Osteocyte (in vitro differentiated cells): ENCODE results near the gene PTPRG. TPM values are rescaled to one million over a fixed set of nuclear protein-coding genes. Genes with fewer than 3 reads are reported as not detected.
A peak's percentile ranks its signal among the peaks of the same experiment; 100 is the strongest.

Experiments used
- DNase-seq: peaks from one replicate; pipeline ENCODE4 v3.0.0; 2021; ENCODE audit warnings: mixed read lengths; ENCODE audit not compliant: unreplicated experiment; ENCODE audit errors: extremely low spot score
- H3K27ac Mint-ChIP-seq: one replicate; pipeline ENCODE4 v1.8.0; 2021; ENCODE audit warnings: mild to moderate bottlenecking, mixed read lengths; ENCODE audit not compliant: unreplicated experiment
- H3K27me3 Mint-ChIP-seq: one replicate; pipeline ENCODE4 v1.8.0; 2021; ENCODE audit warnings: mixed read lengths; ENCODE audit not compliant: unreplicated experiment
- H3K36me3 Mint-ChIP-seq: one replicate; pipeline ENCODE4 v1.8.0; 2021; ENCODE audit warnings: mixed read lengths; ENCODE audit not compliant: unreplicated experiment
- H3K4me1 Mint-ChIP-seq: one replicate; pipeline ENCODE4 v1.8.0; 2021; ENCODE audit warnings: mixed read lengths; ENCODE audit not compliant: unreplicated experiment
- H3K4me3 Mint-ChIP-seq: one replicate; pipeline ENCODE4 v1.8.0; 2021; ENCODE audit warnings: mild to moderate bottlenecking, moderate library complexity, mixed read lengths; ENCODE audit not compliant: unreplicated experiment
- H3K9me3 Mint-ChIP-seq: one replicate; pipeline ENCODE4 v1.8.0; 2021; ENCODE audit warnings: mixed read lengths; ENCODE audit not compliant: unreplicated experiment
- CTCF ChIP-seq: fragments of 200-600 bp; sonication (generic); IDR thresholded peaks from 2 replicates; pipeline ENCODE4 v1.5.0; 2021; ENCODE audit warnings: antibody characterized with exemption, mild to moderate bottlenecking, moderate library complexity
- total RNA-seq: library from RNA; stranded (reverse); gene quantifications from 2 replicates; pipeline ENCODE4 v1.2.1, GENCODE V29; 2021

The PTPRG gene
- total RNA-seq, 1 donor from 2014 or later: 48.1 TPM

DNA sequence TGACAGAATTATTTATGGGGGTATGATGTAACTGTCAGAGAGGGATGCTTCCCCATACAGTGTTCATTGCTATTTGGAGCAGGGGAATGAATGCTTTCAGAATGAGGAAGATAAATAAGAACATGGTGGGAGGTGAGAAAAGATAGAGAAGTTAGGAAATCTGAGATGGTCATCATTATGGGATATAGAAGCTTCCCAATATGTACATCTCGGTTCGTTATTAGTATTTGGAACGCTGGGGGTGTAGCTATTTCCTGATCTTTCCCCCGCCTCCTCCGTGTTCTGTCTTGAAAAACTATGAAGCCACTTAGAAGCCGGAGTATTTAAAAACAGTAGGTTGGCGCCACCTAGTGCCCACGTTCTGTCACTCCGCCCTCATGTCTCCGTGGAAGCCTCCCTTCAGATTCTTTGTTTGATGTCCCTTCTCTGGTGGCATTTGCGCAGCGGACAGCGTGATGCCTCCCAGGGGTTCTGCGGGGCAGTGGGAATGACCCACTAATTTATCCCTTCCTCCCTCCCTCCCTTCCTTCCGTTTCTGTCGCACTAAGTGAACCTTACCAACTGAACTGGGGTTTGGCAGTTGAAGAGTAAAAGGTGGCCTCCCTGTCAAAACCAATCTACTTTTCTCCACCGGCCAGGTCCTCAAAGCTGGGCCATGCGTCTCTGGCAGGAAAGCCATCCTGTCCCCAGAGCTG lies 627.5 kb downstream of the PTPRG start:
- H3K4me1 Mint-ChIP-seq: peaks cover 9% of the 10 kb centered on the region
- H3K27me3 Mint-ChIP-seq: no peaks in the 10 kb centered on the region
- peak overlapping the region; percentile 34 for H3K4me3 Mint-ChIP-seq
- H3K27ac Mint-ChIP-seq: no peak overlapping the region
- TF ChIP-seq CTCF: peak; percentile 91
- peaks cover 6% of the 10 kb centered on the region for H3K36me3 Mint-ChIP-seq
- no peaks in the 10 kb centered on the region for H3K9me3 Mint-ChIP-seq
- DNase-seq: no peak

DNA sequence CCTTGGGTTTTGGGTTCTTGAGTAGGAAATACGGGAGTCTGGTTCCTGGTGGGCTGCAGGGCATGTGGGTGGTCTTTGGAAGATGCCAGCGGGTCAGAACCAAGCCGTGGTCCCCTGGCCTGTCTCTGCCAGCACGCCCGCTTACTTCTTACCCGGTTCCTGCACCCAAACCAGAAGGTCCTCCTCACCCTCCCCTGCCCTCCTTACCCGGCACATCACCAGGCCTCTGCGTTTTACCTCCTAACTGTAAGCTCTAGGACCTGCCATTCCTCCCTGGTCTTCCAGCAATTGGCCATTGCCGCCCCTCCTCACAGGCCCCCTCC lies 628.0 kb downstream of the PTPRG start:
- Mint-ChIP-seq H3K27ac (no peak overlapping the region), H3K9me3 (no peaks in the 10 kb centered on the region), H3K36me3 (peaks cover 6% of the 10 kb centered on the region), H3K4me3 (no peak overlapping the region), H3K4me1 (peaks cover 9% of the 10 kb centered on the region), H3K27me3 (no peaks in the 10 kb centered on the region)
- no peak for TF ChIP-seq CTCF
- DNase-seq: no peak

DNA sequence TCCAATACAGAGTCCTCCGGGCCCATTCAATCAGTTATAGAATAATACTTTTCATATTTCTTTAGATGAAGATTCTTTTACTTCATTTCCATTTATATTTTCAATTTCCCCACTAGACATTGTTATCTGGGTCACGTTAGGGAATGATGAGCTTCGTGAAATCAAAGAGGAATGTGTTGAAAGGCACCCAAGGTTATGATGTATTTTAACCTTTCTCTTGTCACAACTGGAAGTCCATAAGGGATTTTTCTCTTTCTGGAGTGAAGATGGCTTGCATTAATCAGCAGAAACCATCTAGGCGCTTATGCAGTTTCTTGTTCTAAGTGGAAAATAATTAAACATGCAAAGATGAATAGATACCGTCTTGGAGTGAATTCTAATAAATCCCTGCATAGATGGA lies 631.5 kb downstream of the PTPRG start:
- H3K27me3 Mint-ChIP-seq: no peaks in the 10 kb centered on the region
- H3K4me1 Mint-ChIP-seq: peaks cover 9% of the 10 kb centered on the region
- no peak overlapping the region for H3K27ac Mint-ChIP-seq
- no peaks in the 10 kb centered on the region for H3K9me3 Mint-ChIP-seq
- H3K36me3 Mint-ChIP-seq: peaks cover 5% of the 10 kb centered on the region
- no peak for TF ChIP-seq CTCF
- no peak overlapping the region for H3K4me3 Mint-ChIP-seq
- DNase-seq: no peak

- H3K27ac Mint-ChIP-seq: no peak overlapping the region
- no peaks in the 10 kb centered on the region for H3K27me3 Mint-ChIP-seq
- H3K4me3 Mint-ChIP-seq: no peak overlapping the region
- DNase-seq: no peak
- peaks cover 4% of the 10 kb centered on the region for H3K4me1 Mint-ChIP-seq
- H3K36me3 Mint-ChIP-seq: peaks cover 5% of the 10 kb centered on the region
- TF ChIP-seq CTCF: no peak
- no peaks in the 10 kb centered on the region for H3K9me3 Mint-ChIP-seq
Observed at GRCh38 chr3:62193586-62194345, 632.4 kb downstream of the PTPRG start.

DNA sequence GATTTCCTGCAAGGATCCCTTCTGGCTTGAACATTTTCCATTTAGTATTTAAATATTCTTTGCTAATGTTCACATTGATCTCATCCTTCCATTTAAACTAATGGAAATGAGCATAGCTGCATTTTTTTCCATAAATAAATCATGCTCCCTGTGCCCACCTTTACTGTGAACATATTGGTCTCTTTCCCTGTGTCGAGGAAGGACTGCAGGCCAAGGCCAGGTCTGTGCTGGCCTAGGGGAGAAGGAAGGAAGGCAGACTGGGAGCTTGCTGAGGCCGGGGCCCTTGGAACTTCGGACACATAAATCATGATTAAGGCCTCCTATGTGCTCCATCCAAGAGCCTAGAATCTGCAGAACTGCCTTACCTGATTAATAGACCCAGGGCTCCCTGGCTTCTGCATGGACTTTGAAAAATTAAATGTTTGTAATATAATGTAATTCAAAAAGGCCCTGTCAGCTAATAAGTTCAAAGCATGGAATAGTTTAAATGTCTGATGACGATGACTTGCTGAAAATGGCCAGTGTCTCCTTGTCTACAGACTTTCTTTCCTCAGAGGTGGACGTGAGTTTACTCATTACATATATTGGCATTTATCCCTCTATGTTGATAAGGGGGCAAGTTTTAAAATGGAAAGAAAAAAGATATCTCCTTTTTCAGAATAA lies 636.1 kb downstream of the PTPRG start:
- H3K4me3 Mint-ChIP-seq: no peak overlapping the region
- H3K36me3 Mint-ChIP-seq: peaks cover 2% of the 10 kb centered on the region
- no peaks in the 10 kb centered on the region for H3K27me3 Mint-ChIP-seq
- H3K9me3 Mint-ChIP-seq: no peaks in the 10 kb centered on the region
- no peak for TF ChIP-seq CTCF
- no peaks in the 10 kb centered on the region for H3K4me1 Mint-ChIP-seq
- no peak for DNase-seq
- H3K27ac Mint-ChIP-seq: no peak overlapping the region
